Measurements from ENCODE around the gene GATAD2A. TPM values are rescaled to one million over a fixed set of nuclear protein-coding genes. Genes with fewer than 3 reads are reported as not detected.

GATAD2A gene
- total RNA-seq, 1 experiment from 2014 or later, result 189 TPM

DNA sequence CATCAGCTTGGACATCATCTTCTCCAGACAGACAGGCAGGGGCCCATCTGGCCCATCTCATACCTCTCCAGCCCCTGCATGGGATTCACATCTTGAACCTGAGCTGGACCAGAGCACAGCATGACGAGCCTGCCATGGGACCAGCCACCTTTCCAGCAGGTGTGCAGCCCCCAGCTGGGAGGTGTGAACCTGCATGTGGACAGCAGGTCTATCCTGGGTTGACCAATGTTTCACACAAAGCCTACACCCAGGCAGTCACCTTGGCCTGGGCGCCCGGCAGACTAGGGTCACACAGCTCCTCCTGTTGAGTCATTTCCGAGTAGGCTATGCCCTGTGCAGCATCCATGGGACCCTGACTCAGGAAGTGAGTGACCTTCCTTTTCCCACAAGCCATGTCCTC is 43.4 kb upstream of the GATAD2A start:
- Histone ChIP-seq H3K4me1 (ENCODE audit: insufficient read depth, low read length) (no peaks in the 10 kb centered on the region; the same call in 1 of the 2 replicates), H4K20me1 (ENCODE audit: control insufficient read depth, insufficient read depth, insufficient read length) (no peaks in the 10 kb centered on the region), H2BK20ac (ENCODE audit: low read depth, low read length, poor library complexity, severe bottlenecking) (no peak overlapping the region), H3K79me2 (ENCODE audit: insufficient read depth, low read length) (no peaks in the 10 kb centered on the region), H3K23me2 (ENCODE audit: insufficient read length, low read depth, low read length, poor library complexity, severe bottlenecking) (no peaks in the 10 kb centered on the region), H3K9ac (ENCODE audit: extremely low read depth, insufficient read length, low read length) (no peak overlapping the region), H4K8ac (replicated peaks; ENCODE audit: insufficient read length, low read depth, low read length) (no peak overlapping the region), H3K18ac (ENCODE audit: insufficient read length, low read depth, low read length) (no peak overlapping the region), H4K91ac (ENCODE audit: insufficient read length, low read depth, low read length) (no peak overlapping the region), H3K56ac (ENCODE audit: insufficient read length, low read depth, low read length) (no peak overlapping the region), H2BK15ac (ENCODE audit: low read depth, low read length) (no peak overlapping the region), H2BK120ac (ENCODE audit: low read depth, low read length, poor library complexity, severe bottlenecking) (no peak overlapping the region), H3K14ac (ENCODE audit: insufficient read depth, low read length) (no peak overlapping the region), H2BK12ac (ENCODE audit: insufficient read length, low read depth, low read length) (no peak overlapping the region), H3K27me3 (ENCODE audit: insufficient read depth, low read length) (no peaks in the 10 kb centered on the region), H4K5ac (ENCODE audit: insufficient read length, low read depth, low read length) (no peak overlapping the region), H3K9me3 (ENCODE audit: control insufficient read depth, low read depth, low read length) (no peaks in the 10 kb centered on the region), H2AFZ (ENCODE audit: low read length) (no peak overlapping the region), H3K79me1 (ENCODE audit: insufficient read depth, low read depth, low read length, poor library complexity, severe bottlenecking) (no peaks in the 10 kb centered on the region), H2AK5ac (ENCODE audit: insufficient read length, low read length) (no peak overlapping the region), H3K4me2 (ENCODE audit: insufficient read depth, insufficient read length, low read length) (no peak overlapping the region), H3K23ac (ENCODE audit: insufficient read length, low read depth, low read length) (no peak overlapping the region), H3T11ph (ENCODE audit: low read length) (no peak overlapping the region), H3K27ac (ENCODE audit: insufficient read length, low read depth, low read length) (no peak overlapping the region), H2BK5ac (ENCODE audit: insufficient read length, low read length) (no peak overlapping the region), H3K4ac (ENCODE audit: low read depth, low read length) (no peak overlapping the region)
- H3K4me3 Mint-ChIP-seq, result no peak overlapping the region
- H3K27ac Mint-ChIP-seq, result peak overlapping the region in 1 of 3 experiments; percentile 19; a peak in 2 of 7 replicates
- no CpG with 5 or more reads among the region's 4 CpGs for WGBS (ENCODE audit: extremely low coverage, insufficient read length, low lambda C conversion rate)
- TF ChIP-seq CTCF (conservative IDR thresholded peaks at IDR 0.05), result no peak
- no peaks in the 10 kb centered on the region; the same call in none of the 2 replicates for H3K27me3 Mint-ChIP-seq (ENCODE audit: low read depth)
- no peak for DNase-seq
- peaks cover 0 to 3% (median 3%) of the 10 kb centered on the region in 3 experiments; a peak in 3 of 7 replicates for H3K36me3 Mint-ChIP-seq (ENCODE audit: insufficient read depth in 1 of 3, low read depth in 3 of 3)
- H3K9me3 Mint-ChIP-seq, result no peaks in the 10 kb centered on the region
- H3K4me1 Mint-ChIP-seq, result peaks cover 12 to 13% of the 10 kb centered on the region in 2 experiments
